SK-N-SH (cell line): Measurements from ENCODE around the gene OPA3. TPM values are rescaled to one million over a fixed set of nuclear protein-coding genes. Genes with fewer than 3 reads are reported as not detected.

ENCODE experiments used
- CTCF ChIA-PET: fragments of 300-600, 350-600 bp; formaldehyde crosslinking; extraction: SDS; loops from one replicate; lab custom pipeline; 2021; lab: Yijun Ruan, JAX
- POLR2A ChIA-PET: fragments of 350-600 bp; sonication (Branson Sonifier 250); formaldehyde crosslinking; extraction: SDS; loops from one replicate; lab custom pipeline; 2020; ENCODE audit warnings: antibody characterized with exemption, inconsistent platforms; lab: Yijun Ruan, JAX
- DNase-seq: peaks from one replicate; pipeline ENCODE4 v3.0.0; 2012
- H2AFZ ChIP-seq: fragments of 200-600 bp; sonication (generic); 2 replicates; pipeline ENCODE4 v1.8.1; 2016; ENCODE audit warnings: antibody characterized with exemption, mild to moderate bottlenecking, low read depth
- H3F3A ChIP-seq: fragments of 200-600 bp; sonication (generic); replicated peaks from 2 replicates; pipeline ENCODE3; 2016; ENCODE audit warnings: antibody characterized with exemption, mild to moderate bottlenecking; ENCODE audit not compliant: insufficient read depth
- H3K27ac ChIP-seq, 2 experiments: fragments of 200-500 bp in 1 of 2; fragments of 200-600 bp in 1 of 2; sonication (Bioruptor generic) in 1 of 2; sonication (generic), shearing (Covaris generic) in 1 of 2; 2 replicates each; pipeline versions ENCODE4 v1.5.1 to v1.6.1; 2014 to 2016; ENCODE audit warnings: low read depth in 2 of 2, inconsistent platforms in 1 of 2, low read length in 1 of 2, mild to moderate bottlenecking in 1 of 2, mixed read lengths in 1 of 2
- H3K27me3 ChIP-seq: fragments of 200-600 bp; sonication (generic), shearing (Covaris generic); 2 replicates; pipeline ENCODE4 v1.6.1; 2016; ENCODE audit warnings: mixed run types; ENCODE audit not compliant: insufficient read depth
- H3K36me3 ChIP-seq, 2 experiments: fragments of 200-500 bp in 1 of 2; fragments of 200-600 bp in 1 of 2; sonication (Bioruptor generic) in 1 of 2; sonication (generic) in 1 of 2; replicated peaks in 1 of 2; 2 replicates each; pipeline versions ENCODE3 to v1.5.1; 2014 to 2016; ENCODE audit warnings: low read length in 1 of 2, mild to moderate bottlenecking in 1 of 2; ENCODE audit not compliant: insufficient read depth in 2 of 2, control insufficient read depth in 1 of 2
- H3K4me1 ChIP-seq, 2 experiments: fragments of 200-500 bp in 1 of 2; fragments of 200-600 bp in 1 of 2; sonication (Bioruptor generic) in 1 of 2; sonication (generic), shearing (Covaris generic) in 1 of 2; 2 replicates each; pipeline versions ENCODE4 v1.5.1 to v1.6.1; 2014 to 2016; ENCODE audit warnings: low read depth in 1 of 2, low read length in 1 of 2, mixed run types in 1 of 2; ENCODE audit not compliant: insufficient read depth in 2 of 2, control insufficient read depth in 1 of 2
- H3K4me2 ChIP-seq: fragments of 200-600 bp; sonication (generic), shearing (Covaris generic); 2 replicates; pipeline ENCODE4 v1.6.1; 2017; ENCODE audit warnings: mixed run types
- H3K4me3 ChIP-seq, 2 experiments: fragments of 200-500 bp in 1 of 2; fragments of 200-600 bp in 1 of 2; sonication (Bioruptor generic) in 1 of 2; sonication (generic), shearing (Covaris generic) in 1 of 2; 2 replicates each; pipeline versions ENCODE4 v1.5.1 to v1.8.1; 2014 to 2016; ENCODE audit warnings: low read depth in 2 of 2, inconsistent platforms in 1 of 2, low read length in 1 of 2, mild to moderate bottlenecking in 1 of 2, mixed read lengths in 1 of 2, moderate library complexity in 1 of 2
- H3K79me2 ChIP-seq: fragments of 200-600 bp; sonication (generic); 2 replicates; pipeline ENCODE4 v1.8.1; 2017; ENCODE audit warnings: mild to moderate bottlenecking; ENCODE audit not compliant: insufficient read depth
- H3K9ac ChIP-seq: fragments of 200-600 bp; sonication (generic); 2 replicates; pipeline ENCODE4 v1.6.1; 2017; ENCODE audit warnings: mixed run types
- H3K9me2 ChIP-seq: fragments of 200-600 bp; sonication (generic); 2 replicates; pipeline ENCODE4 v1.6.1; 2017; ENCODE audit warnings: mixed run types
- H3K9me3 ChIP-seq: fragments of 200-600 bp; sonication (generic); 2 replicates; pipeline ENCODE4 v1.6.1; 2017; ENCODE audit warnings: mixed run types, mild to moderate bottlenecking, moderate library complexity
- H4K20me1 ChIP-seq: fragments of 200-600 bp; sonication (generic); 2 replicates; pipeline ENCODE4 v1.6.1; 2017; ENCODE audit warnings: mild to moderate bottlenecking, mixed run types; ENCODE audit not compliant: insufficient read depth
- CHD2 ChIP-seq: fragments of 150-350 bp; IDR thresholded peaks from 2 replicates; pipeline ENCODE4 v1.6.1; 2018; ENCODE audit warnings: low read length; ENCODE audit not compliant: partially characterized antibody
- CTCF ChIP-seq: fragments of 200-600 bp; sonication (generic); IDR thresholded peaks from 2 replicates; pipeline ENCODE4 v1.6.1; 2017; ENCODE audit warnings: antibody characterized with exemption, mild to moderate bottlenecking, moderate library complexity
- EP300 ChIP-seq, 2 experiments: IDR thresholded peaks; 2 replicates each; pipeline versions ENCODE4 v1.4.0 to v1.6.1; 2012; ENCODE audit warnings: borderline replicate concordance in 1 of 2, low read depth in 1 of 2, low read length in 1 of 2
- EZH2phosphoT487 ChIP-seq: fragments of 200-600 bp; sonication (generic); IDR thresholded peaks from 2 replicates; pipeline ENCODE4 v1.6.1; 2017; ENCODE audit warnings: low read depth, mixed run types, mild to moderate bottlenecking, antibody characterized with exemption, moderate library complexity, borderline replicate concordance
- FOSL2 ChIP-seq: IDR thresholded peaks from 2 replicates; pipeline ENCODE4 v1.4.0; 2012; ENCODE audit warnings: low read depth, mild to moderate bottlenecking, moderate library complexity, borderline replicate concordance
- FOXJ3 ChIP-seq: sonication (generic); formaldehyde crosslinking; IDR thresholded peaks from 2 replicates; pipeline ENCODE4 v1.5.1; 2020; ENCODE audit warnings: mild to moderate bottlenecking, missing genetic modification reagents
- FOXM1 ChIP-seq: IDR thresholded peaks from 2 replicates; pipeline ENCODE4 v1.4.0; 2012; ENCODE audit warnings: low read depth, mild to moderate bottlenecking
- GATA2 ChIP-seq: sonication (generic); formaldehyde crosslinking; IDR thresholded peaks from 2 replicates; pipeline ENCODE4 v1.5.0; 2020; ENCODE audit warnings: mild to moderate bottlenecking, missing genetic modification reagents
- MXI1 ChIP-seq: IDR thresholded peaks from 2 replicates; pipeline ENCODE4 v1.6.1; 2012; ENCODE audit warnings: mild to moderate bottlenecking, low read depth, low read length, improper control_type of control experiment
- NRF1 ChIP-seq: IDR thresholded peaks from 2 replicates; pipeline ENCODE4 v1.6.1; 2012; ENCODE audit warnings: low read depth, mild to moderate bottlenecking, low read length
- POLR2AphosphoS5 ChIP-seq: IDR thresholded peaks from 2 replicates; pipeline ENCODE4 v1.6.1; 2012; ENCODE audit warnings: low read depth, low read length
- RAD21 ChIP-seq: IDR thresholded peaks from 2 replicates; pipeline ENCODE4 v1.6.1; 2012; ENCODE audit warnings: mild to moderate bottlenecking, low read length
- RFX5 ChIP-seq: IDR thresholded peaks from 2 replicates; pipeline ENCODE4 v1.6.1; 2012; ENCODE audit warnings: mild to moderate bottlenecking, improper control_type of control experiment, low read length
- SIN3A ChIP-seq: IDR thresholded peaks from 2 replicates; pipeline ENCODE4 v1.6.1; 2012; ENCODE audit warnings: low read depth, mild to moderate bottlenecking, low read length, moderate library complexity, borderline replicate concordance
- SMC3 ChIP-seq: IDR thresholded peaks from 2 replicates; pipeline ENCODE4 v1.6.1; 2012; ENCODE audit warnings: low read depth, low read length, improper control_type of control experiment
- TCF12 ChIP-seq: IDR thresholded peaks from 2 replicates; pipeline ENCODE4 v1.4.0; 2012
- USF1 ChIP-seq: IDR thresholded peaks from 2 replicates; pipeline ENCODE4 v1.4.0; 2012; ENCODE audit warnings: low read depth, borderline replicate concordance
- YY1 ChIP-seq: IDR thresholded peaks from 2 replicates; pipeline ENCODE4 v1.4.0; 2012; ENCODE audit warnings: low read depth, mild to moderate bottlenecking
- WGBS: methylation state at CpG from one replicate; pipeline ENCODE4 v1.1.6; 2017; ENCODE audit warnings: low lambda C conversion rate; 5-methylcytosine and 5-hydroxymethylcytosine counted together
- polyA plus RNA-seq, 3 experiments: library from polyadenylated mRNA; depleted of rRNA; stranded (reverse); fragments of >200 nt; gene quantifications; 2 replicates each; pipeline ENCODE4 v1.2.3, GENCODE V29; 2012
- TF ChIP-seq, protein P1 (sequence below): fragments of 150-350 bp; IDR thresholded peaks from 2 replicates; pipeline ENCODE4 v1.6.1; 2016; ENCODE audit warnings: mild to moderate bottlenecking, low read depth, low read length
- TF ChIP-seq, protein P2 (sequence below): fragments of 150-350 bp; IDR thresholded peaks from 2 replicates; pipeline ENCODE4 v1.6.1; 2017; ENCODE audit warnings: antibody characterized with exemption, low read length, low read depth, borderline replicate concordance

Gene OPA3
- polyA plus RNA-seq, 1 of the 3 experiments (the other 2 are of a cell fraction): 10.0 TPM

DNA sequence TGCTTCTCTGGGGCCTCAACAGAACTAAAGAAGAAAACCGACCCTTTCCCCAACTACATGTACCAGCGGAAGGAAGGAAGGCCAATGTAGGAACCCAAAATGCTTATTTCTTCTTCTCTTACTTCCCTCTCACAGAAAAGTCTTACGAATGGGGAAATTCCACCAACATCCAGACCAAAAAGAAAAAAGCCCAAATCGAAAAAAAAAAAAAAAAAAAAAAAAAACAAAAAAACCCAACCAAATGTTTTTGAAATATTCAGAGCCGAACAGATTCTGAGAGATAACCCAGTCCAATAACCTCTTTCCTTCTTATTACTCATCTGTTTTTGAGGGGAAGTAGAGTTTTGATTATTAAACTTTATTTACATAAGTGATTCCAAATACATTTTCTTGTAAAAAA lies 82.5 kb downstream of the OPA3 start:
- no peak overlapping the region for H3K4me2 ChIP-seq
- H3K9me2 ChIP-seq: no peaks in the 10 kb centered on the region
- WGBS: 76% methylated on average over 5 of the region's 5 CpGs
- CTCF ChIA-PET: interaction anchor here (1.2 kb wide), 1 partner anchor 63 kb away, joined by 5 read pairs; no protein-coding TSS in a partner anchor
- DNase-seq: no peak
- H4K20me1 ChIP-seq: no peaks in the 10 kb centered on the region
- TF ChIP-seq EZH2phosphoT487 (no peak), RAD21 (no peak), GATA2 (CRISPR knock-in tag) (no peak), EP300 (IDR thresholded peaks at IDR 0.05; ENCODE audit: borderline replicate concordance in 1 of 2, low read depth in 1 of 2, low read length in 1 of 2) (no peak), CHD2 (no peak), TCF12 (no peak), FOXJ3 (CRISPR knock-in tag) (no peak), MXI1 (no peak), FOSL2 (no peak), YY1 (no peak), CTCF (no peak), NRF1 (no peak), SMC3 (no peak), RFX5 (no peak), SIN3A (no peak), USF1 (no peak), FOXM1 (no peak), POLR2AphosphoS5 (no peak)
- TF ChIP-seq, protein P1, sequence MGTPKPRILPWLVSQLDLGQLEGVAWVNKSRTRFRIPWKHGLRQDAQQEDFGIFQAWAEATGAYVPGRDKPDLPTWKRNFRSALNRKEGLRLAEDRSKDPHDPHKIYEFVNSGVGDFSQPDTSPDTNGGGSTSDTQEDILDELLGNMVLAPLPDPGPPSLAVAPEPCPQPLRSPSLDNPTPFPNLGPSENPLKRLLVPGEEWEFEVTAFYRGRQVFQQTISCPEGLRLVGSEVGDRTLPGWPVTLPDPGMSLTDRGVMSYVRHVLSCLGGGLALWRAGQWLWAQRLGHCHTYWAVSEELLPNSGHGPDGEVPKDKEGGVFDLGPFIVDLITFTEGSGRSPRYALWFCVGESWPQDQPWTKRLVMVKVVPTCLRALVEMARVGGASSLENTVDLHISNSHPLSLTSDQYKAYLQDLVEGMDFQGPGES: no peak
- TF ChIP-seq, protein P2, sequence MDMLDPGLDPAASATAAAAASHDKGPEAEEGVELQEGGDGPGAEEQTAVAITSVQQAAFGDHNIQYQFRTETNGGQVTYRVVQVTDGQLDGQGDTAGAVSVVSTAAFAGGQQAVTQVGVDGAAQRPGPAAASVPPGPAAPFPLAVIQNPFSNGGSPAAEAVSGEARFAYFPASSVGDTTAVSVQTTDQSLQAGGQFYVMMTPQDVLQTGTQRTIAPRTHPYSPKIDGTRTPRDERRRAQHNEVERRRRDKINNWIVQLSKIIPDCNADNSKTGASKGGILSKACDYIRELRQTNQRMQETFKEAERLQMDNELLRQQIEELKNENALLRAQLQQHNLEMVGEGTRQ: no peak
- H2AFZ ChIP-seq: no peak overlapping the region
- H3K27me3 ChIP-seq: no peaks in the 10 kb centered on the region
- no peak overlapping the region for H3K9ac ChIP-seq
- peaks cover 6 to 12% of the 10 kb centered on the region in 2 experiments; a peak in 2 of 4 replicates for H3K4me1 ChIP-seq
- POLR2A ChIA-PET: no interaction called here
- peaks cover 1% of the 10 kb centered on the region; the same call in 1 of the 2 replicates for H3K79me2 ChIP-seq
- H3K4me3 ChIP-seq: no peak overlapping the region
- H3F3A ChIP-seq: peaks cover 20% of the 10 kb centered on the region
- H3K36me3 ChIP-seq: no peaks in the 10 kb centered on the region
- H3K27ac ChIP-seq: no peak overlapping the region
- H3K9me3 ChIP-seq: no peaks in the 10 kb centered on the region
